GM21717 (cell line): ENCODE results near the gene PRCC.

Experiments used
- ATAC-seq: cut with Tn5 transposase; IDR thresholded peaks from one replicate; pipeline ENCODE4 v1.9.1; 2021; ENCODE audit warnings: mild to moderate bottlenecking, moderate library complexity; ENCODE audit not compliant: unreplicated experiment

Gene PRCC

GRCh38 chr1:156794506-156795373, 27.4 kb downstream of the PRCC start:
- ATAC-seq, result no peak

GRCh38 chr1:156795374-156795733, 28.0 kb downstream of the PRCC start:
- ATAC-seq, result no peak

- ATAC-seq, result no peak
These were observed 28.5 kb downstream of the PRCC start for GRCh38 chr1:156795787-156796186.

DNA sequence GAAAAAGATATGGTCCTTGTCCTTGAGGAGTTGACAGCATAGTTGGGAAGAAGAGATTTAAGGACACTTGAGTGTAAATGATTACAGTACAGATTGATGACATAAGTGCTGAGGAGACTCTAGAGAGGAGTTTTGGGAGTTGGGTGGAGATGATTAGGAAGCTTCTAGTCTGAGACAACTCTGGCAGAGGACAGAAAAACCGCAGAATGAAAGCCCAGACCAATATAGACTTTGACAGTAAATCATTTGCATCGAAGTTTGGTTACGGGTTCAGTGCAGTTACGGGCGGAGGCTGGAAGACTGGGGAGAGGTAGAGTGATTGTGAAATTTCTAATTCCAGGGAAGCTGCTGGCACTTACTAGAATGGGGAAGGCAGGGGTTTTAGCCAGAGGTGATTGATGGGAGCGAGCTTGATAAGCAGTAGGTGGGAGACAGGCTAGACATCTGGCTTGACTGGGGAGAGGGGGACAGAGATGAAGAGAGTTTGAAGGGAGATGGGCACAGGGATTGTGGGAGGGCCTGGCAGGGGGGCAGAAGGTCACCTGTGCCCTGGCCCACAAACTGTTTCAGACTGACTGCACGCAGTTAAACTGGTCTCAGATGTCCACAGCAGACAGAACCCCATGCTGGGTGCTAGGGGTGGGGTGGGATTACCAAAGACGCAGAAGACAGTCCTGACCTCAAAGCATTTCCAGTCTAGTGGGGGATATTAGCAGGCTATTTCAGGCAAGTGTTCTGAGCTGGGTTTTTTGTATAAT, 29.2 kb downstream of the PRCC start:
- ATAC-seq, result no peak

DNA sequence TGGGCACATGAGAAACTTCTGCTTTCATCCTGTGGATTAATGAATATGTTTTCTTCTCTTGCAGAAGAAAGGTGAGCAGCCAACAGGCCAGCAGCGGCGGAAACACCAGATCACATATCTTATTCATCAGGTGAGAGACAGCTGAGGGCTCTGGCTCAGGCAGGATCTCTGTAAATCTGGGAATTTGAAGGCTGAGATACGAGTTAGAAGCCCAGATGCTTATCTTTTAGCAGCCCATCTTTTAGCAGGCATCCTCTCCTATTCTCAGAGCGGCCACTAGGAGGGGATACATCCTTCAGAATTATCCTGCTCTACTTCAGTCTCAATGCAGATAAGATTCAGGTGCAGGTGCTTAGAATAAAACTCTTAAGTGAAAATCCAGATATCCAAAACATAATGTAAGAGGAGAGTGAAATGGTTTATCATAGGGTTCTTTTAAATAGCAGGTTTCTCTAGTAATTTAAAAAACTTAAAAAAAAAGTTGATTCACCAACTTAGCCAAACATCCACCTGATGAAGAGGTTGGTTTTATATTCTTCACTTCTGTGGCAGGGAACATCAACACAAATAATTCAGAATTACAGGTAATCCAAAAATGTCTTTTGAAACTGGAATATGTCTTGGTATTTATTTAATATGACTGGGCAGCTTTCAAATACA, 30.0 kb downstream of the PRCC start:
- no peak for ATAC-seq

DNA sequence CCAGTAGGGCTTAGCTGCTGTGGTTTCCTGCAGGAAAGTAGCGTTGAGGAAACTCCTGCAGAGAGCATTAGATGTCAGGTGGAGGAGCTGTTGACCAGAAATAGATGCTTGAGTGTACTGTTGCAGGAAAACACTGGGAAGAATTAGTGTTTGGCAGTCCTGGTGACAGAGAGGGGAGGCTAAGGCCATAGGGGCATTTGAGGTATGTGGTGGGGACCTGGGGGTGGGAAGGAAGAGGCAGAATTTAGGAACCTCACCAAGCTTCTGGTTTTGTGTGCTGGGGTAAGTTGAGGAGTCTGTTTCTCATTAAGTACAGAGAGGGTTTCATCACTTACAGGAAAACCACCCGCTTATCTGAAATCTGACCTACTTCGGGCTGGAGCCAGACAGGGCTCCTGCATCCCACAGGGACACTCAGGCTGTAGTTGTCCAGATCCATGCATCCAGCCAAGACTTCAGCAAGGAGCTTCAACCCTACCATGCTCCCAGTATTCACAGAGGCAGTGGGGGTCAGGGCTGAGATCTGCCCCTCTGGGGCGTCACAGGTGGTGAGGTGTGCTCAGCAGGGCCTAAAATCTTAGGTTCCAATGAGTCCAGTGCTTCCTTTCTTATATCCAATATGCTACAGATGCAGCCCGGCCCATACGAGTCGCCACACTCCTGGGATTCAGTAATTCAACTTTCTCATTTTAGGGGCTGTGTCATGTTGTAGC, 34.2 kb downstream of the PRCC start:
- no peak for ATAC-seq

GRCh38 chr1:156802421-156802935, 35.1 kb downstream of the PRCC start:
- ATAC-seq, result no peak

DNA sequence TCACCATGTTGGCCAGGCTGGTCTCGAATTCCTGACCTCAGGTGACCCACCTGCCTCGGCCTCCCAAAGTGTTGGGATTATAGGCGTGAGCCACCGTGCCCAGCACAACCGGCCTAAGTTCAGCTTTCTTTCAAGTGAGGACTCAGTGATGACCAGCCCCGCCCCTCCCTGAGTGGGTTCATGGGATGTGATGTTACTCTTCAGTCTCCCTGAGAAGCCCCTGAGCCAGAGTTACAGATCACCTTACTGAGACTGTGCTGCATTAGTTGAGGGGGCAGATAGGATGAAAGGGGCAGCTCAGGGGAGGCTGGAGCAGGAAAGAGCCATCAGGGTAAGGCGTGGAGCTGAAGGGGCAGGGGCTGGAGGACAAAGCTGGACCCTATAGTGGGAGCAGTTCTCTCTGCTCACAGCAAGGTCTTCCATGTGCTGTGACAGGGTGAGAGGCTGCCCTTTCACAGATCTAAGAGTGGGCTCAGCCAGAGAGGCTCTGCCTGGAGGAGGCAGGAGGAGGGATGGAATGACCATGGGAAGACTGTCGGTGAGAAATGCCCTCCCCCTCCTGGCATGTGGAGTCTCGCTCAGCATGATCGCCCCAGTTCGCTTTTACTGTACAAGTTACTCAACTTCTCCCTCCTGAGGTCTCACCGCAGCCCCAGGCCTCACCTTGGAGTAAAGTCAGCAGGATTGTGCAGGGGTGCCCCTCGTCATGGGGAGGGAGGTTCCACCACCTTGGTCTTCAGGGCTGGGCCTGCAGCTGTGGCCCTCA, 35.9 kb downstream of the PRCC start:
- ATAC-seq, result no peak

GRCh38 chr1:156804026-156804425, 36.7 kb downstream of the PRCC start:
- ATAC-seq, result no peak

- ATAC-seq, result no peak
These were observed 37.4 kb downstream of the PRCC start for GRCh38 chr1:156804572-156805243.

DNA sequence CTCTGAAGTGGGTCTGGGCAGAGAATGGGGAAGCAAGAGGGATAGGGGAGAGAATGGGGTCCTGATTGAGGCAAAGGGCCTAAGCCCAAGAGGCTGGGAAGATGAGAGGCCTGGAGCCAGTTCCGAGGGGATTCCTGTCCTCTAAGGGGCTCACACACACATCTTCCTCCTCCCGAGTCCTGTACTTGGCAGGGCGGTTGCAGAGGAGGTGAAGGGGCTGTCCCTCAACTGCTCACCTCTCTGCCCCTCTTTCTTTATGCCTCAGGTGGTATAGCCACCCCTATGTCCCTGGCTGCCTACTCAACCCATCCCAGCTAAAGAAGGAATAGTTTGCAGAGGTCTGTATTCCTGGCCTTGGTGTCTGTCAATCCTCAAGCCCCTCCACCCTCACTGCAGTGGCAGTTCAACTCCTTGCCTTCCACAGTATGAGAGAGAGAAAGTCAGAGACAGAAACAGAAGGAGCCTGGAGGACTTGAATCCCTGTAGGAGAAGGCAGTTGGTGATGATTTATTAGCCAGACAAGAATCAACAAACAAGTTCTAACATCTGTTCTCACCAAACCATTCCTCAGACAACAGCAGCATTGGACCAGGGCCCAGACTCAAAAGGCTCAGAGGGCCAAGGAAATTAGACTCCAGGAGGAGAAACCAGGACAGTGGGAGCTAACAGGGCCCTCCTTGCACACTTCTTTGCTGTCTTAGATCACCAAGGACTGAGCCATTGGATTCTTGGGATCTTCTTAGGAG, 38.6 kb downstream of the PRCC start:
- no peak for ATAC-seq

DNA sequence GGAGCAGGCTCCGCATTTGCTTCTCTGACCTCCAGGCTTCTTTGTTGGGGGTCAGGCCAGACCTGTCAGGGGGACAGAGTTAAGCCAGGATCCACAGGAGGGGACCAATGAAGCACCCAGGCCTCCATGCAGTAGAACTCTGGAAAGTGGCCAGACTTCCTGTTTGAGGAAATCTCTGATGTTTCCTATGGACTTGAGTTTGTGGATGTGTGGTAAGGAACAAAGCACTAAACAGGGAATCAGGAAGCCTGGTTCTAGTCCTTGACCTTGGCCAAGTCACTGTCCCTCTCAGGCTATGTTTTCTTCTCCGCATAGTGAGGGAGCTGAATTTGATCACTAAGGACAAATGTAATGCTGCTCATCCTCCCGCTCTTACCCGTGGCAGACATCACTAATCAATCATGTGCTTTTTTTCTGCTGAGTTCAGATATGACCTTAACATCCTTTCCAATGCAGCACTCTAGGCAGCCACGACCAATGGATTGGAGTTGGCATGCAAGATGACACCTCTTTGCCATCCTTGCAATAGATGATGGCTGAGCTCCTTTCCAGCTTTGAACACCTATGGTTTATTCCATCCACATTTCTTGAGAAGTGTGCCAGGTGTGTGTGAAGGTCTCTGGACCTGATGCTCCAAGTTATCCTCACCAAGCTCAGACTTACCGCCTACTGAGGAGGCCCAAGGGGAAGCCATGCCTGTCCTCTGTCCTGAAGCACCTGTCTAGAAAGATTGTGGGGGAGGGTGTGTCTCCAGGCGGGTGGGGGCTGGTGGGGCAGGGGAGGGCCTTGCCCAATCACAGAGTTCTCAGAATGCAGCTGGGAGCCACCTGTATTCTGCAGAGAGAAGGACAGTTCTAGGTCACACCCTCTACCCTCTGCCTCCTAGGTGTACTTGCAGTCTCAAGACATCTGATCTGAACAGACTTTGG, 39.4 kb downstream of the PRCC start:
- no peak for ATAC-seq

GRCh38 chr1:156807627-156808026, 40.3 kb downstream of the PRCC start:
- ATAC-seq, result no peak

- no peak for ATAC-seq
These were observed 41.1 kb downstream of the PRCC start for GRCh38 chr1:156808186-156809030.

DNA sequence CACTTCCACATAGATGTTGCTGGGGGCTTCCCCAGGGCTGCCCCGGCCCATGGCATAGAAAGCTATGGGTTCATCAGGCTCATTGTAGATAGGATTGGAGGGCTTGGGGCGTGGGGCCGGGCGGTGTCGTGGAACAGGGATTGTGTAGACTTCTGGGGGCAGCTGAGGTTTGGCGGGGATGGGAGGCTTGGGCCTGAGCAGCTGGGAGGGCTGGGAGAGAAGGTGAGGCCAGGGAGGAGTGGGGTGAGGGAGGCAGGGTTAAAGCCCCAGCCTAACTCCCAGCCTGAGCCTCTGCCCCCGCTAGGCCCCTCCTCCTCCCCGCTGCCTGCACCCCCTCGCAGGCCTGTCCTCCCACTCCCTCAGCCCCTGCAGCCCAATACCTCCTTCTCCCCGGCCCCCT, 41.9 kb downstream of the PRCC start:
- ATAC-seq, result no peak

GRCh38 chr1:156809711-156810366, 42.5 kb downstream of the PRCC start:
- ATAC-seq, result no peak
